Stimulated activated effector memory CD8-positive, alpha-beta T cell treated with anti-CD3 and anti-CD28 coated beads, Interleukin-12 subunit alpha, Interleukin-12 subunit beta, amount 100 ng/mL, for 72 hours (primary cell): ENCODE results near the gene FADD.

Experiments used
- ATAC-seq: fragments of 150-1000 bp; cut with Tn5 transposase; 2 replicates; pipeline ENCODE4 v1.10.0; 2021
- DNase-seq, 2 donors: peaks; one replicate each; pipeline ENCODE4 v3.0.0; 2021 to 2022; ENCODE audit warnings: low spot score in 2 of 2
- H3K27ac Mint-ChIP-seq: one replicate; pipeline ENCODE4 v1.8.0; 2022; ENCODE audit warnings: mild to moderate bottlenecking, mixed read lengths
- H3K36me3 Mint-ChIP-seq: one replicate; pipeline ENCODE4 v1.8.0; 2022; ENCODE audit warnings: mild to moderate bottlenecking, mixed read lengths
- H3K4me1 Mint-ChIP-seq: one replicate; pipeline ENCODE4 v1.8.0; 2022; ENCODE audit warnings: mixed read lengths
- H3K4me3 Mint-ChIP-seq: one replicate; pipeline ENCODE4 v1.8.0; 2022; ENCODE audit warnings: mild to moderate bottlenecking, mixed read lengths
- H3K9me3 Mint-ChIP-seq: one replicate; pipeline ENCODE4 v1.8.0; 2022; ENCODE audit warnings: mixed read lengths

FADD gene

GRCh38 chr11:70202920-70203750 is at the start of gene FADD:
TSS of gene FADD (plus strand) at chr11:70203296. CDS start at chr11:70203460, 164 bp downstream.
- Mint-ChIP-seq H3K9me3 (no peaks in the 10 kb centered on the region), H3K27ac (peak within 1 kb of the TSS; percentile 98), H3K4me1 (peaks cover 42% of the 10 kb centered on the region), H3K4me3 (peak within 1 kb of the TSS; percentile 93), H3K36me3 (peaks cover 54% of the 10 kb centered on the region)
- peak; percentile 78 to 93 for DNase-seq
- ATAC-seq: peak; percentile 80

GRCh38 chr11:70155386-70155785 is 47.7 kb upstream of the FADD start:
- DNase-seq (no peak), ATAC-seq (no peak)
- Mint-ChIP-seq H3K36me3 (no peaks in the 10 kb centered on the region), H3K27ac (no peak overlapping the region), H3K9me3 (no peaks in the 10 kb centered on the region), H3K4me3 (no peak overlapping the region), H3K4me1 (no peaks in the 10 kb centered on the region)

GRCh38 chr11:70156291-70157037 is 46.6 kb upstream of the FADD start:
- no peak for DNase-seq
- Mint-ChIP-seq H3K4me1 (no peaks in the 10 kb centered on the region), H3K4me3 (no peak overlapping the region), H3K36me3 (no peaks in the 10 kb centered on the region), H3K9me3 (no peaks in the 10 kb centered on the region), H3K27ac (no peak overlapping the region)
- no peak for ATAC-seq

- Mint-ChIP-seq H3K36me3 (no peaks in the 10 kb centered on the region), H3K27ac (no peak overlapping the region), H3K4me3 (no peak overlapping the region), H3K9me3 (no peaks in the 10 kb centered on the region), H3K4me1 (no peaks in the 10 kb centered on the region)
- DNase-seq (no peak), ATAC-seq (no peak)
Measured at GRCh38 chr11:70158201-70158600, 44.9 kb upstream of the FADD start.

- Mint-ChIP-seq H3K36me3 (no peaks in the 10 kb centered on the region), H3K9me3 (no peaks in the 10 kb centered on the region)
- no peak for ATAC-seq
Measured at GRCh38 chr11:70158757-70159389, 44.2 kb upstream of the FADD start.

GRCh38 chr11:70159627-70160570 is 43.2 kb upstream of the FADD start:
- no peaks in the 10 kb centered on the region for H3K9me3 Mint-ChIP-seq
- H3K27ac Mint-ChIP-seq: no peak overlapping the region
- no peaks in the 10 kb centered on the region for H3K4me1 Mint-ChIP-seq
- H3K4me3 Mint-ChIP-seq: no peak overlapping the region
- ATAC-seq (no peak), DNase-seq (no peak)
- no peaks in the 10 kb centered on the region for H3K36me3 Mint-ChIP-seq

More at GRCh38 chr11:70158757-70159389, 44.2 kb upstream of the FADD start:
- Mint-ChIP-seq H3K27ac (no peak overlapping the region), H3K4me1 (no peaks in the 10 kb centered on the region), H3K4me3 (no peak overlapping the region)
- DNase-seq: no peak

GRCh38 chr11:70161043-70161625 is 42.0 kb upstream of the FADD start:
- ATAC-seq: no peak

GRCh38 chr11:70164705-70165104 is 38.4 kb upstream of the FADD start:
- Mint-ChIP-seq H3K36me3 (no peaks in the 10 kb centered on the region), H3K4me3 (no peak overlapping the region), H3K27ac (no peak overlapping the region), H3K9me3 (no peaks in the 10 kb centered on the region), H3K4me1 (no peaks in the 10 kb centered on the region)
- ATAC-seq (no peak), DNase-seq (no peak)

More at GRCh38 chr11:70161043-70161625, 42.0 kb upstream of the FADD start:
- Mint-ChIP-seq H3K4me3 (no peak overlapping the region), H3K27ac (no peak overlapping the region), H3K4me1 (no peaks in the 10 kb centered on the region), H3K36me3 (no peaks in the 10 kb centered on the region), H3K9me3 (no peaks in the 10 kb centered on the region)
- no peak for DNase-seq

GRCh38 chr11:70167120-70167519 is 36.0 kb upstream of the FADD start:
- Mint-ChIP-seq H3K4me1 (no peaks in the 10 kb centered on the region), H3K27ac (no peak overlapping the region), H3K4me3 (no peak overlapping the region), H3K36me3 (no peaks in the 10 kb centered on the region), H3K9me3 (no peaks in the 10 kb centered on the region)
- DNase-seq (no peak), ATAC-seq (no peak)

GRCh38 chr11:70167723-70168404 is 35.2 kb upstream of the FADD start:
- Mint-ChIP-seq H3K4me3 (no peak overlapping the region), H3K36me3 (no peaks in the 10 kb centered on the region), H3K4me1 (no peaks in the 10 kb centered on the region), H3K9me3 (no peaks in the 10 kb centered on the region), H3K27ac (no peak overlapping the region)
- DNase-seq (no peak), ATAC-seq (peak; percentile 5)

GRCh38 chr11:70168405-70168754 is 34.7 kb upstream of the FADD start:
- Mint-ChIP-seq H3K4me3 (no peak overlapping the region), H3K9me3 (no peaks in the 10 kb centered on the region)
- no peak for ATAC-seq

GRCh38 chr11:70169127-70169526 is 34.0 kb upstream of the FADD start:
- Mint-ChIP-seq H3K4me1 (no peaks in the 10 kb centered on the region), H3K4me3 (no peak overlapping the region), H3K36me3 (no peaks in the 10 kb centered on the region), H3K9me3 (no peaks in the 10 kb centered on the region), H3K27ac (no peak overlapping the region)
- DNase-seq (no peak), ATAC-seq (no peak)

More at GRCh38 chr11:70168405-70168754, 34.7 kb upstream of the FADD start:
- no peak for DNase-seq
- H3K36me3 Mint-ChIP-seq: no peaks in the 10 kb centered on the region
- H3K4me1 Mint-ChIP-seq: no peaks in the 10 kb centered on the region
- H3K27ac Mint-ChIP-seq: no peak overlapping the region

GRCh38 chr11:70169632-70170031 is 33.5 kb upstream of the FADD start:
- H3K36me3 Mint-ChIP-seq: no peaks in the 10 kb centered on the region
- ATAC-seq (no peak), DNase-seq (no peak)
- no peaks in the 10 kb centered on the region for H3K9me3 Mint-ChIP-seq
- no peak overlapping the region for H3K27ac Mint-ChIP-seq
- no peak overlapping the region for H3K4me3 Mint-ChIP-seq
- H3K4me1 Mint-ChIP-seq: no peaks in the 10 kb centered on the region

GRCh38 chr11:70170596-70171210 is 32.4 kb upstream of the FADD start:
- DNase-seq: no peak
- H3K4me1 Mint-ChIP-seq: no peaks in the 10 kb centered on the region
- H3K9me3 Mint-ChIP-seq: no peaks in the 10 kb centered on the region
- H3K4me3 Mint-ChIP-seq: no peak overlapping the region
- H3K27ac Mint-ChIP-seq: no peak overlapping the region
- no peak for ATAC-seq
- no peaks in the 10 kb centered on the region for H3K36me3 Mint-ChIP-seq
